ENCODE results near the gene RASA2. TPM values are rescaled to one million over a fixed set of nuclear protein-coding genes. Genes with fewer than 3 reads are reported as not detected.

Gene RASA2
- total and polyA plus RNA-seq, 2 of the 4 experiments (the other 2 are of a cell fraction) = 6.1 to 14.0 TPM

DNA sequence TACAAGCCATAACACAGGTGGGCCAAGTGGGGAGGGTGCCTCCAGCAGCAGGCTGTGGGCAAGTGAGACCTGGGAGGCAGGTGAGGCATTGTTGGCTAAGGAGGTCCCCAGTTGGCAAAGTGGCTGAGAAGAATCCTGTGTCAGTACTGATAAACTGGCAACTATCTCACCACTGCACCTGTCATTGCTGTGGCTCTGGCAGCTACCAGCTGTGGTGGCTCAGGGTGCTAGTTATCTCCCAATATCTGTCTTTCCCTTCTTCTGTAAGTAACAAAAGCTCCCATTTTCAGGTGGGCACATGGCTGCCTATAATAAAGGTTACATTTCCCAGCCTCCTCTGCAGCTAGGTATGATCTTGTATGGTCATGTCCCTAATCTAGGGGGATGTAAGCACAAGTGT is 170.7 kb downstream of the RASA2 start:
- in situ Hi-C loops (cut with MboI; ENCODE audit: low sequenced_read_pairs) = no loop called here
- Histone ChIP-seq H3K79me1 (ENCODE audit: low read depth in 1 of 2, low read length in 2 of 2) (no peaks in the 10 kb centered on the region; a peak in 1 of 4 replicates), H2BK5ac (ENCODE audit: low read depth, low read length, poor library complexity, severe bottlenecking) (no peak overlapping the region), H3K9me3 (ENCODE audit: control insufficient read depth, insufficient read depth, low read length) (no peaks in the 10 kb centered on the region), H3K9me1 (ENCODE audit: insufficient read depth, low read length) (0 out of 2 replicates have a peak, but pooled peaks cover 3% of the 10 kb centered on the region), H4K8ac (ENCODE audit: low read depth in 2 of 2, low read length in 2 of 2) (no peak overlapping the region), H3K27ac (ENCODE audit: insufficient read depth, low read length) (no peak overlapping the region), H3K4ac (ENCODE audit: low read depth, low read length) (no peak overlapping the region), H3K14ac (replicated peaks; ENCODE audit: low read depth, low read length) (no peak overlapping the region), H3K9ac (ENCODE audit: low read depth, low read length) (no peak overlapping the region), H2BK20ac (ENCODE audit: low read depth, low read length) (no peak overlapping the region), H3K56ac (ENCODE audit: extremely low read depth, insufficient read depth, low read length) (no peak overlapping the region), H3K4me3 (ENCODE audit: insufficient read depth, low read depth, low read length) (no peak overlapping the region), H3K18ac (ENCODE audit: low read depth, low read length) (no peak overlapping the region), H4K91ac (ENCODE audit: insufficient read depth, low read depth, low read length) (no peak overlapping the region), H4K5ac (ENCODE audit: low read depth, low read length) (no peak overlapping the region), H3K27me3 (ENCODE audit: control insufficient read depth, insufficient read depth, low read length) (no peaks in the 10 kb centered on the region), H3K23ac (ENCODE audit: low read depth, low read length) (no peak overlapping the region), H2AK9ac (replicated peaks; ENCODE audit: low read depth, low read length, poor library complexity) (no peak overlapping the region), H3K4me1 (ENCODE audit: control insufficient read depth, insufficient read depth, low read length) (peaks cover 2% of the 10 kb centered on the region; the same call in 1 of the 2 replicates), H3K36me3 (ENCODE audit: control insufficient read depth, insufficient read depth, low read length) (no peaks in the 10 kb centered on the region), H2BK120ac (ENCODE audit: low read depth, low read length) (no peak overlapping the region), H2AK5ac (ENCODE audit: low read depth, low read length) (no peak overlapping the region), H2AFZ (replicated peaks; ENCODE audit: low read length, poor library complexity) (no peak overlapping the region), H3K4me2 (ENCODE audit: low read depth, low read length) (no peak overlapping the region), H2BK15ac (ENCODE audit: low read depth, low read length) (no peak overlapping the region), H4K20me1 (ENCODE audit: insufficient read depth, low read length) (no peaks in the 10 kb centered on the region)
- ChIA-PET CTCF (no interaction called here), POLR2A (ENCODE audit: unreplicated experiment) (no interaction called here)
- no peak for TF ChIP-seq MXI1 (IDR thresholded peaks at IDR 0.05; ENCODE audit: borderline replicate concordance, low read depth, low read length)
- TF ChIP-seq MAZ (IDR thresholded peaks at IDR 0.05; ENCODE audit: borderline replicate concordance, low read depth, low read length) = no peak
- no peak for TF ChIP-seq BHLHE40 (IDR thresholded peaks at IDR 0.05; ENCODE audit: low read depth, low read length)
- TF ChIP-seq RAD21 (IDR thresholded peaks at IDR 0.05; ENCODE audit: low read length) = no peak
- TF ChIP-seq SMC3 (IDR thresholded peaks at IDR 0.05; ENCODE audit: low read depth, low read length) = no peak
- TF ChIP-seq POLR2A (IDR thresholded peaks at IDR 0.05; ENCODE audit: low read depth, low read length) = no peak
- no peak for TF ChIP-seq NFE2L2 (IDR thresholded peaks at IDR 0.05; ENCODE audit: low read depth, low read length)
- TF ChIP-seq, protein P1, sequence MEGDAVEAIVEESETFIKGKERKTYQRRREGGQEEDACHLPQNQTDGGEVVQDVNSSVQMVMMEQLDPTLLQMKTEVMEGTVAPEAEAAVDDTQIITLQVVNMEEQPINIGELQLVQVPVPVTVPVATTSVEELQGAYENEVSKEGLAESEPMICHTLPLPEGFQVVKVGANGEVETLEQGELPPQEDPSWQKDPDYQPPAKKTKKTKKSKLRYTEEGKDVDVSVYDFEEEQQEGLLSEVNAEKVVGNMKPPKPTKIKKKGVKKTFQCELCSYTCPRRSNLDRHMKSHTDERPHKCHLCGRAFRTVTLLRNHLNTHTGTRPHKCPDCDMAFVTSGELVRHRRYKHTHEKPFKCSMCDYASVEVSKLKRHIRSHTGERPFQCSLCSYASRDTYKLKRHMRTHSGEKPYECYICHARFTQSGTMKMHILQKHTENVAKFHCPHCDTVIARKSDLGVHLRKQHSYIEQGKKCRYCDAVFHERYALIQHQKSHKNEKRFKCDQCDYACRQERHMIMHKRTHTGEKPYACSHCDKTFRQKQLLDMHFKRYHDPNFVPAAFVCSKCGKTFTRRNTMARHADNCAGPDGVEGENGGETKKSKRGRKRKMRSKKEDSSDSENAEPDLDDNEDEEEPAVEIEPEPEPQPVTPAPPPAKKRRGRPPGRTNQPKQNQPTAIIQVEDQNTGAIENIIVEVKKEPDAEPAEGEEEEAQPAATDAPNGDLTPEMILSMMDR (conservative IDR thresholded peaks at IDR 0.05; ENCODE audit: low read depth, low read length) = no peak
- TF ChIP-seq CHD1 (IDR thresholded peaks at IDR 0.05; ENCODE audit: low read depth, low read length) = no peak
- no peak for TF ChIP-seq RCOR1 (IDR thresholded peaks at IDR 0.05; ENCODE audit: insufficient replicate concordance, low read length)
- TF ChIP-seq RFX5 (IDR thresholded peaks at IDR 0.05; ENCODE audit: low read depth, low read length) = no peak
- no peak for TF ChIP-seq FOS (IDR thresholded peaks at IDR 0.05; ENCODE audit: low read depth, low read length)
- TF ChIP-seq CEBPB (IDR thresholded peaks at IDR 0.05; ENCODE audit: low read depth, low read length) = no peak
- TF ChIP-seq, protein P2, sequence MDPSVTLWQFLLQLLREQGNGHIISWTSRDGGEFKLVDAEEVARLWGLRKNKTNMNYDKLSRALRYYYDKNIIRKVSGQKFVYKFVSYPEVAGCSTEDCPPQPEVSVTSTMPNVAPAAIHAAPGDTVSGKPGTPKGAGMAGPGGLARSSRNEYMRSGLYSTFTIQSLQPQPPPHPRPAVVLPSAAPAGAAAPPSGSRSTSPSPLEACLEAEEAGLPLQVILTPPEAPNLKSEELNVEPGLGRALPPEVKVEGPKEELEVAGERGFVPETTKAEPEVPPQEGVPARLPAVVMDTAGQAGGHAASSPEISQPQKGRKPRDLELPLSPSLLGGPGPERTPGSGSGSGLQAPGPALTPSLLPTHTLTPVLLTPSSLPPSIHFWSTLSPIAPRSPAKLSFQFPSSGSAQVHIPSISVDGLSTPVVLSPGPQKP (IDR thresholded peaks at IDR 0.05; ENCODE audit: borderline replicate concordance, low read depth, low read length) = no peak
- intact Hi-C loops (cut with micrococcal nuclease) = no loop called here
- DNase-seq (no peak), ATAC-seq (ENCODE audit: low read depth) (no peak)
- dilution Hi-C loops (cut with HindIII; ENCODE audit: low sequenced_read_pairs, unreplicated experiment) = no loop called here
- no TSS peak for BruUV-seq (replicated peaks)
